ENCODE results near the gene WAPL. TPM values are rescaled to one million over a fixed set of nuclear protein-coding genes. Genes with fewer than 3 reads are reported as not detected.

WAPL gene
- polyA plus RNA-seq, 1 donor (not counting 4 experiments of a cell fraction or from before 2014, with no cell fraction given), result 26.2 TPM

GRCh38 chr10:86385806-86386205, 135.8 kb downstream of the WAPL start:
- FAIRE-seq (no peak), DNase-seq (ENCODE audit: low read depth, low spot score) (no peak)
- no peaks in the 10 kb centered on the region for H3K9me1 ChIP-seq (ENCODE audit: control insufficient read depth, extremely low read depth, insufficient read depth, low read length)
- H3K9ac ChIP-seq (ENCODE audit: control insufficient read depth, extremely low read depth, insufficient read depth, low read length), result no peak overlapping the region
- no peaks in the 10 kb centered on the region for H4K20me1 ChIP-seq (ENCODE audit: control insufficient read depth, extremely low read depth, insufficient read depth, low read length)
- no peaks in the 10 kb centered on the region for H3K4me1 ChIP-seq (ENCODE audit: control insufficient read depth, extremely low read depth, insufficient read depth, low read length)
- H2AFZ ChIP-seq (ENCODE audit: control insufficient read depth, low read length), result no peak overlapping the region
- TF ChIP-seq, protein P1, sequence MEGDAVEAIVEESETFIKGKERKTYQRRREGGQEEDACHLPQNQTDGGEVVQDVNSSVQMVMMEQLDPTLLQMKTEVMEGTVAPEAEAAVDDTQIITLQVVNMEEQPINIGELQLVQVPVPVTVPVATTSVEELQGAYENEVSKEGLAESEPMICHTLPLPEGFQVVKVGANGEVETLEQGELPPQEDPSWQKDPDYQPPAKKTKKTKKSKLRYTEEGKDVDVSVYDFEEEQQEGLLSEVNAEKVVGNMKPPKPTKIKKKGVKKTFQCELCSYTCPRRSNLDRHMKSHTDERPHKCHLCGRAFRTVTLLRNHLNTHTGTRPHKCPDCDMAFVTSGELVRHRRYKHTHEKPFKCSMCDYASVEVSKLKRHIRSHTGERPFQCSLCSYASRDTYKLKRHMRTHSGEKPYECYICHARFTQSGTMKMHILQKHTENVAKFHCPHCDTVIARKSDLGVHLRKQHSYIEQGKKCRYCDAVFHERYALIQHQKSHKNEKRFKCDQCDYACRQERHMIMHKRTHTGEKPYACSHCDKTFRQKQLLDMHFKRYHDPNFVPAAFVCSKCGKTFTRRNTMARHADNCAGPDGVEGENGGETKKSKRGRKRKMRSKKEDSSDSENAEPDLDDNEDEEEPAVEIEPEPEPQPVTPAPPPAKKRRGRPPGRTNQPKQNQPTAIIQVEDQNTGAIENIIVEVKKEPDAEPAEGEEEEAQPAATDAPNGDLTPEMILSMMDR (optimal IDR thresholded peaks at IDR 0.05 in 1 of 3, IDR thresholded peaks at IDR 0.05 in 1 of 3, conservative IDR thresholded peaks at IDR 0.05 in 1 of 3; ENCODE audit: extremely low read depth in 1 of 3, insufficient read depth in 2 of 3, low read length in 3 of 3), result no peak
- no peak for TF ChIP-seq EZH2 (IDR thresholded peaks at IDR 0.05; ENCODE audit: low read length)
- peaks cover 16% of the 10 kb centered on the region for H3K27me3 ChIP-seq (ENCODE audit: control insufficient read depth, extremely low read depth, insufficient read depth, low read length)
- H3K4me2 ChIP-seq (ENCODE audit: control insufficient read depth, extremely low read depth, insufficient read depth, low read depth, low read length), result no peak overlapping the region
- H3K4me3 ChIP-seq (ENCODE audit: control insufficient read depth in 2 of 3, extremely low read depth in 1 of 3, insufficient read depth in 2 of 3, low read depth in 1 of 3, low read length in 3 of 3), result no peak overlapping the region
- dilution Hi-C loops (cut with MboI; ENCODE audit: extremely low pct_ligation_motif_present, low sequenced_read_pairs), result loop anchor here (10.0 kb wide), 1 partner anchor 851 kb away; no protein-coding TSS in a partner anchor
- H3K79me2 ChIP-seq (ENCODE audit: control insufficient read depth, insufficient read depth, low read length), result no peaks in the 10 kb centered on the region
- no peak overlapping the region for H3K27ac ChIP-seq (ENCODE audit: control insufficient read depth, insufficient read depth, low read length)
- H3K36me3 ChIP-seq (ENCODE audit: control insufficient read depth in 2 of 2, extremely low read depth in 1 of 2, insufficient read depth in 2 of 2, low read length in 2 of 2), result no peaks in the 10 kb centered on the region
- H3K9me3 ChIP-seq (ENCODE audit: control insufficient read depth, low read depth, low read length), result no peaks in the 10 kb centered on the region

Small RNAs within 50 kb of the gene (small RNA-seq; reads per million reads assigned to genes)
- gene RNU6-780P (ENCODE audit: insufficient read length in 3 of 3, low read depth in 3 of 3, low replicate concordance in 1 of 3), result 0 reads per million in 3 experiments

Other genes starting within 250 kb of the WAPL start
- gene GRID1, start 155.0 kb downstream of the WAPL start, polyA plus RNA-seq, result 0.01 to 0.03 TPM (median 0.03 TPM) in 3 replicates
- gene OPN4, start 132.8 kb upstream of the WAPL start, polyA plus RNA-seq, result not detected in 3 replicates
- 0.01 TPM in 2 of 3 replicates, not detected in the other for gene LDB3, start 146.7 kb upstream of the WAPL start, polyA plus RNA-seq
- gene BMPR1A, start 234.8 kb upstream of the WAPL start, polyA plus RNA-seq, result 14.3 to 22.2 TPM (median 21.4 TPM) in 3 replicates

Data from keratinocyte (primary cell).